ENCODE measurements around the gene CTSA.

Gene CTSA

GRCh38 chr20:45896641-45897161 lies 5.6 kb downstream of the CTSA start:
- H3K27ac ChIP-seq (ENCODE audit: low read depth, low read length, poor library complexity, severe bottlenecking): no peak overlapping the region
- no peaks in the 10 kb centered on the region for H4K20me1 ChIP-seq (ENCODE audit: insufficient read depth, low read length)
- H3K27me3 ChIP-seq (ENCODE audit: insufficient read depth, low read length): no peaks in the 10 kb centered on the region
- no peak overlapping the region for H3K9ac ChIP-seq (ENCODE audit: low read length)
- TF ChIP-seq EZH2 (IDR thresholded peaks at IDR 0.05; ENCODE audit: borderline replicate concordance, low read length): no peak
- TF ChIP-seq, protein P1, sequence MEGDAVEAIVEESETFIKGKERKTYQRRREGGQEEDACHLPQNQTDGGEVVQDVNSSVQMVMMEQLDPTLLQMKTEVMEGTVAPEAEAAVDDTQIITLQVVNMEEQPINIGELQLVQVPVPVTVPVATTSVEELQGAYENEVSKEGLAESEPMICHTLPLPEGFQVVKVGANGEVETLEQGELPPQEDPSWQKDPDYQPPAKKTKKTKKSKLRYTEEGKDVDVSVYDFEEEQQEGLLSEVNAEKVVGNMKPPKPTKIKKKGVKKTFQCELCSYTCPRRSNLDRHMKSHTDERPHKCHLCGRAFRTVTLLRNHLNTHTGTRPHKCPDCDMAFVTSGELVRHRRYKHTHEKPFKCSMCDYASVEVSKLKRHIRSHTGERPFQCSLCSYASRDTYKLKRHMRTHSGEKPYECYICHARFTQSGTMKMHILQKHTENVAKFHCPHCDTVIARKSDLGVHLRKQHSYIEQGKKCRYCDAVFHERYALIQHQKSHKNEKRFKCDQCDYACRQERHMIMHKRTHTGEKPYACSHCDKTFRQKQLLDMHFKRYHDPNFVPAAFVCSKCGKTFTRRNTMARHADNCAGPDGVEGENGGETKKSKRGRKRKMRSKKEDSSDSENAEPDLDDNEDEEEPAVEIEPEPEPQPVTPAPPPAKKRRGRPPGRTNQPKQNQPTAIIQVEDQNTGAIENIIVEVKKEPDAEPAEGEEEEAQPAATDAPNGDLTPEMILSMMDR (IDR thresholded peaks at IDR 0.05; ENCODE audit: low read length): no peak
- H3K4me2 ChIP-seq (ENCODE audit: low read length): no peak overlapping the region
- no peaks in the 10 kb centered on the region for H3F3A ChIP-seq (ENCODE audit: insufficient read depth, low read length)
- H3K36me3 ChIP-seq (ENCODE audit: insufficient read depth, low read length): peaks cover 23% of the 10 kb centered on the region; the same call in 1 of the 2 replicates
- peaks cover 14% of the 10 kb centered on the region for H3K4me1 ChIP-seq (ENCODE audit: insufficient read depth, low read length, severe bottlenecking)
- no peak overlapping the region for H2AFZ ChIP-seq (ENCODE audit: low read length)
- H3K4me3 ChIP-seq (ENCODE audit: low read depth, low read length, poor library complexity, severe bottlenecking): no peak overlapping the region
- no peaks in the 10 kb centered on the region for H3K79me2 ChIP-seq (ENCODE audit: insufficient read depth, low read length)
- H3K9me3 ChIP-seq (ENCODE audit: low read length): no peaks in the 10 kb centered on the region
- no peaks in the 10 kb centered on the region for H3K9me2 ChIP-seq (ENCODE audit: low read depth, low read length)

- Histone ChIP-seq H3K36me3 (ENCODE audit: insufficient read depth, low read length) (peaks cover 23% of the 10 kb centered on the region; the same call in 1 of the 2 replicates), H2AFZ (ENCODE audit: low read length) (no peak overlapping the region), H3K9ac (ENCODE audit: low read length) (no peak overlapping the region), H3K4me1 (ENCODE audit: insufficient read depth, low read length, severe bottlenecking) (peaks cover 8% of the 10 kb centered on the region), H3K9me3 (ENCODE audit: low read length) (no peaks in the 10 kb centered on the region), H4K20me1 (ENCODE audit: insufficient read depth, low read length) (no peaks in the 10 kb centered on the region), H3K4me2 (ENCODE audit: low read length) (no peak overlapping the region), H3K4me3 (ENCODE audit: low read depth, low read length, poor library complexity, severe bottlenecking) (no peak overlapping the region), H3K79me2 (ENCODE audit: insufficient read depth, low read length) (no peaks in the 10 kb centered on the region), H3K9me2 (ENCODE audit: low read depth, low read length) (no peaks in the 10 kb centered on the region), H3K27ac (ENCODE audit: low read depth, low read length, poor library complexity, severe bottlenecking) (no peak overlapping the region), H3K27me3 (ENCODE audit: insufficient read depth, low read length) (no peaks in the 10 kb centered on the region), H3F3A (ENCODE audit: insufficient read depth, low read length) (no peaks in the 10 kb centered on the region)
- TF ChIP-seq EZH2 (IDR thresholded peaks at IDR 0.05; ENCODE audit: borderline replicate concordance, low read length): no peak
These were observed 6.2 kb downstream of the CTSA start for GRCh38 chr20:45897289-45897688.

- Histone ChIP-seq H3K9me3 (ENCODE audit: low read length) (no peaks in the 10 kb centered on the region), H3K4me3 (ENCODE audit: low read depth, low read length, poor library complexity, severe bottlenecking) (no peak overlapping the region), H4K20me1 (ENCODE audit: insufficient read depth, low read length) (no peaks in the 10 kb centered on the region), H3K9me2 (ENCODE audit: low read depth, low read length) (no peaks in the 10 kb centered on the region), H3K27ac (ENCODE audit: low read depth, low read length, poor library complexity, severe bottlenecking) (no peak overlapping the region), H3K9ac (ENCODE audit: low read length) (no peak overlapping the region), H3F3A (ENCODE audit: insufficient read depth, low read length) (no peaks in the 10 kb centered on the region), H2AFZ (ENCODE audit: low read length) (no peak overlapping the region), H3K4me2 (ENCODE audit: low read length) (no peak overlapping the region), H3K4me1 (ENCODE audit: insufficient read depth, low read length, severe bottlenecking) (peaks cover 4% of the 10 kb centered on the region), H3K27me3 (ENCODE audit: insufficient read depth, low read length) (no peaks in the 10 kb centered on the region), H3K79me2 (ENCODE audit: insufficient read depth, low read length) (no peaks in the 10 kb centered on the region), H3K36me3 (ENCODE audit: insufficient read depth, low read length) (peaks cover 23% of the 10 kb centered on the region; the same call in 1 of the 2 replicates)
- TF ChIP-seq, protein P1 (IDR thresholded peaks at IDR 0.05; ENCODE audit: low read length): no peak
- no peak for TF ChIP-seq EZH2 (IDR thresholded peaks at IDR 0.05; ENCODE audit: borderline replicate concordance, low read length)
These were observed 6.6 kb downstream of the CTSA start for GRCh38 chr20:45897692-45898091.

DNA sequence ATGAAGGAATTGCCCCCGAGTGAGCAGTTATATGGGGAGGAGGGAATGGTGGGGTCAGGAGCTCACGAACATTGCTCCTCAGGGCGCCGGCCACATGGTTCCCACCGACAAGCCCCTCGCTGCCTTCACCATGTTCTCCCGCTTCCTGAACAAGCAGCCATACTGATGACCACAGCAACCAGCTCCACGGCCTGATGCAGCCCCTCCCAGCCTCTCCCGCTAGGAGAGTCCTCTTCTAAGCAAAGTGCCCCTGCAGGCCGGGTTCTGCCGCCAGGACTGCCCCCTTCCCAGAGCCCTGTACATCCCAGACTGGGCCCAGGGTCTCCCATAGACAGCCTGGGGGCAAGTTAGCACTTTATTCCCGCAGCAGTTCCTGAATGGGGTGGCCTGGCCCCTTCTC lies 7.2 kb downstream of the CTSA start:
- no peak overlapping the region for H3K4me3 ChIP-seq (ENCODE audit: low read depth, low read length, poor library complexity, severe bottlenecking)
- TF ChIP-seq EZH2 (IDR thresholded peaks at IDR 0.05; ENCODE audit: borderline replicate concordance, low read length): no peak
- TF ChIP-seq, protein P1 (IDR thresholded peaks at IDR 0.05; ENCODE audit: low read length): no peak
- no peaks in the 10 kb centered on the region for H3K9me3 ChIP-seq (ENCODE audit: low read length)
- no peaks in the 10 kb centered on the region for H4K20me1 ChIP-seq (ENCODE audit: insufficient read depth, low read length)
- peaks cover 23% of the 10 kb centered on the region; the same call in 1 of the 2 replicates for H3K36me3 ChIP-seq (ENCODE audit: insufficient read depth, low read length)
- no peak overlapping the region for H3K27ac ChIP-seq (ENCODE audit: low read depth, low read length, poor library complexity, severe bottlenecking)
- H3K79me2 ChIP-seq (ENCODE audit: insufficient read depth, low read length): no peaks in the 10 kb centered on the region
- no peak overlapping the region for H3K4me2 ChIP-seq (ENCODE audit: low read length)
- no peaks in the 10 kb centered on the region for H3K9me2 ChIP-seq (ENCODE audit: low read depth, low read length)
- no peaks in the 10 kb centered on the region for H3K27me3 ChIP-seq (ENCODE audit: insufficient read depth, low read length)
- no peaks in the 10 kb centered on the region for H3K4me1 ChIP-seq (ENCODE audit: insufficient read depth, low read length, severe bottlenecking)
- H3K9ac ChIP-seq (ENCODE audit: low read length): no peak overlapping the region
- H3F3A ChIP-seq (ENCODE audit: insufficient read depth, low read length): no peaks in the 10 kb centered on the region
- no peak overlapping the region for H2AFZ ChIP-seq (ENCODE audit: low read length)

Data from OCI-LY1 (cell line).